WTC11 (cell line): ENCODE results near the gene CORO2B. TPM values are rescaled to one million over a fixed set of nuclear protein-coding genes. Genes with fewer than 3 reads are reported as not detected.

Experiments
- ATAC-seq: fragments of 200-7000 bp; cut with Tn5 transposase; 2 replicates; pipeline ENCODE4 v1.10.0; 2021; ENCODE audit warnings: mild to moderate bottlenecking, moderate library complexity
- CTCF ChIA-PET: fragments of 300-600 bp; sonication (Branson Sonifier 250); formaldehyde crosslinking; loops from one replicate; lab custom pipeline; 2021; ENCODE audit warnings: antibody characterized with exemption; lab: Charles Lee
- POLR2A ChIA-PET: fragments of 350-600 bp; sonication (Branson Sonifier 250); formaldehyde crosslinking; loops from one replicate; lab custom pipeline; 2021; ENCODE audit warnings: antibody characterized with exemption; lab: Charles Lee
- DNase-seq: peaks from one replicate; pipeline ENCODE4 v3.0.0; 2021; ENCODE audit warnings: low spot score
- H3K27ac Mint-ChIP-seq: 2 replicates; pipeline ENCODE4 v1.8.0; 2021; ENCODE audit warnings: mixed read lengths
- H3K27me3 Mint-ChIP-seq: 2 replicates; pipeline ENCODE4 v1.8.0; 2021; ENCODE audit warnings: low read depth, mild to moderate bottlenecking, moderate library complexity, mixed read lengths
- H3K36me3 Mint-ChIP-seq: 2 replicates; pipeline ENCODE4 v1.8.0; 2021; ENCODE audit warnings: mixed read lengths
- H3K4me1 Mint-ChIP-seq: 2 replicates; pipeline ENCODE4 v1.8.0; 2022; ENCODE audit warnings: mixed read lengths
- H3K4me3 Mint-ChIP-seq: 2 replicates; pipeline ENCODE4 v1.8.0; 2021; ENCODE audit warnings: mild to moderate bottlenecking, moderate library complexity, mixed read lengths
- H3K9me3 Mint-ChIP-seq: 2 replicates; pipeline ENCODE4 v1.8.0; 2021; ENCODE audit warnings: mixed read lengths
- AFF4 ChIP-seq: sonication (generic); formaldehyde crosslinking; IDR thresholded peaks from 2 replicates; pipeline ENCODE4 v1.8.1; 2023; ENCODE audit warnings: mild to moderate bottlenecking, missing genetic modification reagents, borderline replicate concordance
- ARID4B ChIP-seq: sonication (generic); formaldehyde crosslinking; IDR thresholded peaks from 2 replicates; pipeline ENCODE4 v1.8.0; 2023; ENCODE audit warnings: missing genetic modification reagents, mild to moderate bottlenecking, borderline replicate concordance
- CREM ChIP-seq: sonication (generic); formaldehyde crosslinking; IDR thresholded peaks from 2 replicates; pipeline ENCODE4 v1.8.1; 2022; ENCODE audit warnings: mild to moderate bottlenecking, missing genetic modification reagents, moderate library complexity
- ELF4 ChIP-seq: sonication (generic); formaldehyde crosslinking; IDR thresholded peaks from 2 replicates; pipeline ENCODE4 v1.8.1; 2022; ENCODE audit warnings: low read depth, mild to moderate bottlenecking, moderate library complexity, missing genetic modification reagents
- IRF1 ChIP-seq: sonication (generic); formaldehyde crosslinking; IDR thresholded peaks from 2 replicates; pipeline ENCODE4 v1.8.0; 2023; ENCODE audit warnings: missing genetic modification reagents
- TEAD1 ChIP-seq: sonication (generic); formaldehyde crosslinking; IDR thresholded peaks from 2 replicates; pipeline ENCODE4 v1.8.0; 2022; ENCODE audit warnings: mild to moderate bottlenecking, missing genetic modification reagents
- TP53 ChIP-seq: sonication (generic); formaldehyde crosslinking; IDR thresholded peaks from 2 replicates; pipeline ENCODE4 v1.8.1; 2023; ENCODE audit warnings: mild to moderate bottlenecking, missing genetic modification reagents
- ZNF138 ChIP-seq: sonication (generic); formaldehyde crosslinking; conservative IDR thresholded peaks from 2 replicates; pipeline ENCODE4 v1.8.1; 2022; ENCODE audit warnings: mild to moderate bottlenecking, moderate library complexity, missing genetic modification reagents
- total RNA-seq: library from RNA; stranded (reverse); gene quantifications from 3 replicates; pipeline ENCODE4 v1.2.3, GENCODE V29; 2021
- TF ChIP-seq, protein P1 (sequence below): fragments of 250-450 bp; sonication (Bioruptor Pico); IDR thresholded peaks from 2 replicates; pipeline ENCODE4 v2.1.2; 2022; ENCODE audit warnings: mild to moderate bottlenecking, moderate library complexity
- TF ChIP-seq, protein P2 (sequence below): sonication (generic); formaldehyde crosslinking; IDR thresholded peaks from 2 replicates; pipeline ENCODE4 v1.8.1; 2023; ENCODE audit warnings: mild to moderate bottlenecking, missing genetic modification reagents
- TF ChIP-seq, protein P3 (sequence below): sonication (generic); formaldehyde crosslinking; conservative IDR thresholded peaks from 2 replicates; pipeline ENCODE4 v1.8.1; 2022; ENCODE audit warnings: mild to moderate bottlenecking, missing genetic modification reagents

The CORO2B gene
- total RNA-seq, 1 experiment from 2014 or later, result 4.9 TPM

- no peaks in the 10 kb centered on the region for H3K9me3 Mint-ChIP-seq
- H3K27me3 Mint-ChIP-seq, result no peaks in the 10 kb centered on the region
- no peak for DNase-seq
- ChIA-PET CTCF (interaction anchor here (0.9 to 9.6 kb wide), 7 partner anchors 16 to 241 kb away, joined by 3 to 127 read pairs (median 5); no protein-coding TSS in a partner anchor), POLR2A (no interaction called here)
- H3K36me3 Mint-ChIP-seq, result no peaks in the 10 kb centered on the region
- H3K27ac Mint-ChIP-seq, result no peak overlapping the region
- ATAC-seq, result no peak
- no peak for TF ChIP-seq IRF1 (CRISPR knock-in tag)
- no peak for TF ChIP-seq ZNF138 (CRISPR knock-in tag)
- TF ChIP-seq TEAD1 (CRISPR knock-in tag), result no peak
- no peak for TF ChIP-seq AFF4 (CRISPR knock-in tag)
- no peak for TF ChIP-seq CREM (CRISPR knock-in tag)
- no peak for TF ChIP-seq ELF4 (CRISPR knock-in tag)
- TF ChIP-seq, protein P1, sequence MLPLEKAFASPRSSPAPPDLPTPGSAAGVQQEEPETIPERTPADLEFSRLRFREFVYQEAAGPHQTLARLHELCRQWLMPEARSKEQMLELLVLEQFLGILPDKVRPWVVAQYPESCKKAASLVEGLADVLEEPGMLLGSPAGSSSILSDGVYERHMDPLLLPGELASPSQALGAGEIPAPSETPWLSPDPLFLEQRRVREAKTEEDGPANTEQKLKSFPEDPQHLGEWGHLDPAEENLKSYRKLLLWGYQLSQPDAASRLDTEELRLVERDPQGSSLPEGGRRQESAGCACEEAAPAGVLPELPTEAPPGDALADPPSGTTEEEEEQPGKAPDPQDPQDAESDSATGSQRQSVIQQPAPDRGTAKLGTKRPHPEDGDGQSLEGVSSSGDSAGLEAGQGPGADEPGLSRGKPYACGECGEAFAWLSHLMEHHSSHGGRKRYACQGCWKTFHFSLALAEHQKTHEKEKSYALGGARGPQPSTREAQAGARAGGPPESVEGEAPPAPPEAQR (CRISPR knock-in tag), result no peak
- H3K4me1 Mint-ChIP-seq, result peaks cover 23% of the 10 kb centered on the region
- no peak overlapping the region for H3K4me3 Mint-ChIP-seq
These were observed 56.3 kb downstream of the CORO2B start for GRCh38 chr15:68635141-68635540.

- ChIA-PET POLR2A (no interaction called here), CTCF (interaction anchor here (0.7 to 9.6 kb wide), 6 partner anchors 15 to 82 kb away, joined by 3 to 127 read pairs (median 6); no protein-coding TSS in a partner anchor)
- Mint-ChIP-seq H3K4me1 (peaks cover 32% of the 10 kb centered on the region), H3K27ac (no peak overlapping the region), H3K36me3 (no peaks in the 10 kb centered on the region), H3K9me3 (no peaks in the 10 kb centered on the region), H3K27me3 (no peaks in the 10 kb centered on the region), H3K4me3 (no peak overlapping the region)
- DNase-seq (no peak), ATAC-seq (no peak)
- TF ChIP-seq, protein P2, sequence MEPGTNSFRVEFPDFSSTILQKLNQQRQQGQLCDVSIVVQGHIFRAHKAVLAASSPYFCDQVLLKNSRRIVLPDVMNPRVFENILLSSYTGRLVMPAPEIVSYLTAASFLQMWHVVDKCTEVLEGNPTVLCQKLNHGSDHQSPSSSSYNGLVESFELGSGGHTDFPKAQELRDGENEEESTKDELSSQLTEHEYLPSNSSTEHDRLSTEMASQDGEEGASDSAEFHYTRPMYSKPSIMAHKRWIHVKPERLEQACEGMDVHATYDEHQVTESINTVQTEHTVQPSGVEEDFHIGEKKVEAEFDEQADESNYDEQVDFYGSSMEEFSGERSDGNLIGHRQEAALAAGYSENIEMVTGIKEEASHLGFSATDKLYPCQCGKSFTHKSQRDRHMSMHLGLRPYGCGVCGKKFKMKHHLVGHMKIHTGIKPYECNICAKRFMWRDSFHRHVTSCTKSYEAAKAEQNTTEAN (CRISPR knock-in tag), result no peak
- no peak for TF ChIP-seq ARID4B (CRISPR knock-in tag)
- TF ChIP-seq TP53 (CRISPR knock-in tag), result no peak
- TF ChIP-seq, protein P3, sequence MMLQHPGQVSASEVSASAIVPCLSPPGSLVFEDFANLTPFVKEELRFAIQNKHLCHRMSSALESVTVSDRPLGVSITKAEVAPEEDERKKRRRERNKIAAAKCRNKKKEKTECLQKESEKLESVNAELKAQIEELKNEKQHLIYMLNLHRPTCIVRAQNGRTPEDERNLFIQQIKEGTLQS (CRISPR knock-in tag), result no peak
These were observed 57.5 kb downstream of the CORO2B start for GRCh38 chr15:68636256-68636655.
